B cell (primary cell): ENCODE results near the gene RBM17. TPM values are rescaled to one million over a fixed set of nuclear protein-coding genes. Genes with fewer than 3 reads are reported as not detected.

Experiments used
- ATAC-seq: fragments of 200-7000 bp; cut with Tn5 transposase; one replicate; pipeline ENCODE4 v1.10.0; 2021; ENCODE audit warnings: low read depth, mild to moderate bottlenecking, moderate number of reproducible peaks, moderate library complexity
- CTCF ChIA-PET: fragments of 350-600 bp; sonication (Branson Sonifier 250); formaldehyde crosslinking; loops from one replicate; lab custom pipeline; 2021; ENCODE audit warnings: antibody characterized with exemption, inconsistent platforms; lab: Charles Lee
- POLR2A ChIA-PET: fragments of 350-600 bp; sonication (Branson Sonifier 250); formaldehyde crosslinking; loops from one replicate; lab custom pipeline; 2021; ENCODE audit warnings: antibody characterized with exemption; lab: Charles Lee
- DNase-seq: peaks from one replicate; pipeline ENCODE4 v3.0.0; 2013
- H2AFZ ChIP-seq: 2 replicates; pipeline ENCODE4 v1.6.1; 2012; ENCODE audit warnings: mild to moderate bottlenecking, low read depth, low read length; ENCODE audit not compliant: insufficient read depth, poor library complexity, severe bottlenecking
- H3K27ac ChIP-seq, 2 donors: 1 replicate in 1 of 2; 2 replicates in 1 of 2; pipeline ENCODE4 v1.5.1; 2012 to 2013; ENCODE audit warnings: low read length in 2 of 2, mild to moderate bottlenecking in 2 of 2, moderate library complexity in 1 of 2
- H3K27me3 ChIP-seq, 4 experiments: fragments of 200-600 bp in 1 of 4; sonication (generic) in 1 of 4; replicated peaks in 1 of 4; 1 replicate in 2 of 4; 2 replicates in 2 of 4; pipeline versions ENCODE4 v1.6.1 to v1.7.0; 2013 to 2016; ENCODE audit warnings: low read length in 3 of 4, mild to moderate bottlenecking in 2 of 4, mixed read lengths in 1 of 4, moderate library complexity in 1 of 4; ENCODE audit not compliant: insufficient read depth in 4 of 4, control insufficient read depth in 3 of 4; ENCODE audit errors: control extremely low read depth in 1 of 4
- H3K36me3 ChIP-seq, 2 experiments: replicated peaks in 1 of 2; 1 replicate in 1 of 2; 2 replicates in 1 of 2; pipeline versions ENCODE4 v1.6.1 to v1.7.1; 2013; ENCODE audit warnings: low read length in 1 of 2; ENCODE audit not compliant: insufficient read depth in 2 of 2, control insufficient read depth in 1 of 2; ENCODE audit errors: control extremely low read depth in 1 of 2, extremely low read depth in 1 of 2
- H3K4me1 ChIP-seq, 2 donors: fragments of 200-600 bp in 1 of 2; sonication (generic) in 1 of 2; 1 replicate in 1 of 2; 2 replicates in 1 of 2; pipeline versions ENCODE4 v1.5.1 to v1.6.1; 2013 to 2017; ENCODE audit warnings: low read length in 2 of 2; ENCODE audit not compliant: control insufficient read depth in 2 of 2, insufficient read depth in 2 of 2
- H3K4me2 ChIP-seq: replicated peaks from 2 replicates; pipeline ENCODE3; 2012; ENCODE audit warnings: mild to moderate bottlenecking, low read depth, low read length; ENCODE audit not compliant: poor library complexity, severe bottlenecking
- H3K4me3 ChIP-seq, 5 experiments: fragments of 200-600 bp in 1 of 5; sonication (generic) in 1 of 5; 1 replicate in 3 of 5; 2 replicates in 2 of 5; pipeline versions ENCODE4 v1.5.1 to v1.7.0; 2011 to 2016; ENCODE audit warnings: low read length in 4 of 5, mild to moderate bottlenecking in 4 of 5, low read depth in 2 of 5, control low read depth in 1 of 5, moderate library complexity in 1 of 5; ENCODE audit not compliant: insufficient read depth in 1 of 5; ENCODE audit errors: control extremely low read depth in 1 of 5, extremely low read depth in 1 of 5
- H3K79me2 ChIP-seq: fragments of 200-600 bp; sonication (generic); one replicate; pipeline ENCODE4 v1.6.0; 2016; ENCODE audit warnings: low read length; ENCODE audit not compliant: control insufficient read depth, insufficient read depth
- H3K9ac ChIP-seq: fragments of 200-600 bp; sonication (generic); 2 replicates; pipeline ENCODE4 v1.6.1; 2017; ENCODE audit warnings: mild to moderate bottlenecking, low read length, moderate library complexity
- H3K9me3 ChIP-seq, 3 donors: one replicate each; pipeline versions ENCODE4 v1.6.1 to v1.7.1; 2013; ENCODE audit warnings: low read length in 2 of 3; ENCODE audit not compliant: control insufficient read depth in 2 of 3, insufficient read depth in 1 of 3; ENCODE audit errors: control extremely low read depth in 1 of 3
- H4K20me1 ChIP-seq: 2 replicates; pipeline ENCODE4 v1.6.0; 2012; ENCODE audit warnings: mild to moderate bottlenecking, low read length; ENCODE audit not compliant: insufficient read depth, control insufficient read depth, poor library complexity, severe bottlenecking
- H3K27ac Mint-ChIP-seq: one replicate; pipeline ENCODE4 v1.8.0; 2021; ENCODE audit warnings: mixed read lengths
- H3K27me3 Mint-ChIP-seq: one replicate; pipeline ENCODE4 v1.8.0; 2021; ENCODE audit warnings: mixed read lengths
- H3K4me1 Mint-ChIP-seq: one replicate; pipeline ENCODE4 v1.8.0; 2021; ENCODE audit warnings: mixed read lengths
- H3K4me3 Mint-ChIP-seq: one replicate; pipeline ENCODE4 v1.8.0; 2021; ENCODE audit warnings: mixed read lengths
- H3K9me3 Mint-ChIP-seq: one replicate; pipeline ENCODE4 v1.8.0; 2022; ENCODE audit warnings: mixed read lengths; ENCODE audit not compliant: insufficient read depth
- EZH2 ChIP-seq: IDR thresholded peaks from 2 replicates; pipeline ENCODE4 v1.6.1; 2012; ENCODE audit warnings: borderline replicate concordance, low read depth, mild to moderate bottlenecking, moderate library complexity, low read length; ENCODE audit not compliant: insufficient read depth, poor library complexity, severe bottlenecking
- WGBS: methylation state at CpG from one replicate; pipeline ENCODE4 v1.1.5; 2013; ENCODE audit warnings: missing lambda C conversion rate; ENCODE audit not compliant: insufficient coverage; 5-methylcytosine and 5-hydroxymethylcytosine counted together
- intact Hi-C: fragments of 100-400 bp; cut with micrococcal nuclease; formaldehyde crosslinking; loops from one replicate; pipeline ENCODE4 v1.10.0; 2022
- polyA plus RNA-seq: library from polyadenylated mRNA; depleted of rRNA; stranded (reverse); fragments of >200 nt; gene quantifications from 2 replicates; pipeline ENCODE4 v1.2.3, GENCODE V29; 2012
- total RNA-seq, 2 donors: library from RNA; stranded (reverse); fragments of 120-200 nt in 1 of 2; gene quantifications; 1 replicate in 1 of 2; 2 replicates in 1 of 2; pipeline versions ENCODE4 v1.2.3 to v1.2.4, GENCODE V29; 2013 to 2022
- TF ChIP-seq, protein P1 (sequence below): fragments of 200-600 bp; IDR thresholded peaks from one replicate; pipeline ENCODE4 v1.8.0; 2022; ENCODE audit warnings: antibody characterized with exemption, mild to moderate bottlenecking

RBM17 gene
- total and polyA plus RNA-seq, 2 donors (not counting 1 experiment from before 2014, with no cell fraction given), result 34.7 to 168 TPM

DNA sequence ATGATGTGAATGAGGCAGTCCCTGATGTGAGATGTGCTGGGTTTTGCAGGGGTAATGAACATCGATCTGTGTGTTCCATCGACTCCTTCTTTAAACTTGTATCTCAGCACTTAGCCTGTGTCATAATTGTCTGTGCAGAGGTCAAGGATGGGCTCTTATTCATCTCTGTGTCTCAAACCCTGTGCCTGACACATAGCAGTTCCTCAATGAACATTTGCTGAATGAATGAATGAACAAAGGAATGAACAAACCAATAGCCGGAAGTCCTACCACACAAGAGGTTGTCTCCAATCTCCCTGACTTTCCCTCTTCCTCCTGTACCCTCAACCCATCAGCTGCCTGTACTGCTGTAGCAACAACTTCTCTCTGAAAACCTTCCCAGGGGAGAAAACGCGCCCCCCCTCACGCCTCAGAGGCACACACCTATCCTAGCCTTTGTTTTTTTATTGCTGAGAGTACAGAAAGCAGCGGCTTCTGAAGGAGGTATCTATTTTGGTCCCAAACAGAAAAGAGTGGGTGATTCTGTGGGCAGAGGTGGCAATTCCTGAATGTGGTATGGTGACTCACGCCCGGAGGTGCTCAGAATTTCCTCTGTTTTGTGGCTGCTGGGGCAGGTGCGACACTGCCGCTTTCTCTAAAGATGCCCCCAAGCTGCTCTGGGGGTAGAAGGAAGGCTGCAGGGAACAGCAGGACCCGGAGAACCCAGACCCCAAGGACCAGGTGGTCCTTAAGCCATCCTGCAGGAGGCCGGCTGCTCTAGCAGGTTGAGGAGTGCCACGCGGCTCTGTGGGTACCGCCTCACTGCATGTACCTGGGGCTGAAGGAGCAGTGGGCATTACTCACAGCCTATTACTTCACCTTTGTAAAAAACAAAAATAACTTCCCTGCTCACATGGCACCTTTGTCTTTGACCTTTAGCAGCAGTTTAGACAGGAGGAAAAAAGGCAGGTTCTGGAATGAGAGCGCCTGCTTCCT, 36.3 kb upstream of the RBM17 start:
- DNase-seq, result peak; percentile 72
- TF ChIP-seq, protein P1, sequence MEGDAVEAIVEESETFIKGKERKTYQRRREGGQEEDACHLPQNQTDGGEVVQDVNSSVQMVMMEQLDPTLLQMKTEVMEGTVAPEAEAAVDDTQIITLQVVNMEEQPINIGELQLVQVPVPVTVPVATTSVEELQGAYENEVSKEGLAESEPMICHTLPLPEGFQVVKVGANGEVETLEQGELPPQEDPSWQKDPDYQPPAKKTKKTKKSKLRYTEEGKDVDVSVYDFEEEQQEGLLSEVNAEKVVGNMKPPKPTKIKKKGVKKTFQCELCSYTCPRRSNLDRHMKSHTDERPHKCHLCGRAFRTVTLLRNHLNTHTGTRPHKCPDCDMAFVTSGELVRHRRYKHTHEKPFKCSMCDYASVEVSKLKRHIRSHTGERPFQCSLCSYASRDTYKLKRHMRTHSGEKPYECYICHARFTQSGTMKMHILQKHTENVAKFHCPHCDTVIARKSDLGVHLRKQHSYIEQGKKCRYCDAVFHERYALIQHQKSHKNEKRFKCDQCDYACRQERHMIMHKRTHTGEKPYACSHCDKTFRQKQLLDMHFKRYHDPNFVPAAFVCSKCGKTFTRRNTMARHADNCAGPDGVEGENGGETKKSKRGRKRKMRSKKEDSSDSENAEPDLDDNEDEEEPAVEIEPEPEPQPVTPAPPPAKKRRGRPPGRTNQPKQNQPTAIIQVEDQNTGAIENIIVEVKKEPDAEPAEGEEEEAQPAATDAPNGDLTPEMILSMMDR, result no peak
- no peak for TF ChIP-seq EZH2
- Histone ChIP-seq H3K4me1 (peaks cover 79 to 86% of the 10 kb centered on the region in 2 donors), H4K20me1 (no peaks in the 10 kb centered on the region), H3K27ac (peak overlapping the region; percentile 92), H3K36me3 (no peaks in the 10 kb centered on the region), H3K9me3 (no peaks in the 10 kb centered on the region), H3K27me3 (no peaks in the 10 kb centered on the region), H2AFZ (peak overlapping the region; percentile 17), H3K79me2 (peaks cover 4% of the 10 kb centered on the region), H3K4me3 (peak overlapping the region in 2 of 5 experiments; percentile 27 to 42), H3K4me2 (peak overlapping the region; percentile 63), H3K9ac (peak overlapping the region; percentile 29)
- Mint-ChIP-seq H3K4me3 (peak overlapping the region; percentile 84), H3K4me1 (peaks cover 88% of the 10 kb centered on the region), H3K9me3 (no peaks in the 10 kb centered on the region), H3K27ac (peak overlapping the region; percentile 99), H3K27me3 (no peaks in the 10 kb centered on the region)
- CTCF ChIA-PET, result interaction anchor here (1.1 to 12.5 kb wide), 7 partner anchors 9 to 38 kb away, joined by 4 to 186 read pairs (median 25); partner anchors contain the start of gene IL2RA
- intact Hi-C loops, result loop anchor here (1.0 to 10.0 kb wide), 7 partner anchors 10 to 238 kb away; partner anchors contain the start of genes FBH1, GDI2 and IL2RA
- WGBS, result 15% methylated on average over 12 of the region's 17 CpGs
- POLR2A ChIA-PET, result interaction anchor here (2.4 to 4.4 kb wide), 3 partner anchors 14 to 34 kb away, joined by 9 to 43 read pairs (median 28); no protein-coding TSS in a partner anchor
- ATAC-seq, result peak; percentile 44
